IPS-NIHi11 (cell line): Measurements from ENCODE around the gene HMGB2.

Experiments
- DNase-seq: peaks from one replicate; pipeline ENCODE4 v3.0.0; 2012; ENCODE audit warnings: mixed read lengths, low spot score

The HMGB2 gene

DNA sequence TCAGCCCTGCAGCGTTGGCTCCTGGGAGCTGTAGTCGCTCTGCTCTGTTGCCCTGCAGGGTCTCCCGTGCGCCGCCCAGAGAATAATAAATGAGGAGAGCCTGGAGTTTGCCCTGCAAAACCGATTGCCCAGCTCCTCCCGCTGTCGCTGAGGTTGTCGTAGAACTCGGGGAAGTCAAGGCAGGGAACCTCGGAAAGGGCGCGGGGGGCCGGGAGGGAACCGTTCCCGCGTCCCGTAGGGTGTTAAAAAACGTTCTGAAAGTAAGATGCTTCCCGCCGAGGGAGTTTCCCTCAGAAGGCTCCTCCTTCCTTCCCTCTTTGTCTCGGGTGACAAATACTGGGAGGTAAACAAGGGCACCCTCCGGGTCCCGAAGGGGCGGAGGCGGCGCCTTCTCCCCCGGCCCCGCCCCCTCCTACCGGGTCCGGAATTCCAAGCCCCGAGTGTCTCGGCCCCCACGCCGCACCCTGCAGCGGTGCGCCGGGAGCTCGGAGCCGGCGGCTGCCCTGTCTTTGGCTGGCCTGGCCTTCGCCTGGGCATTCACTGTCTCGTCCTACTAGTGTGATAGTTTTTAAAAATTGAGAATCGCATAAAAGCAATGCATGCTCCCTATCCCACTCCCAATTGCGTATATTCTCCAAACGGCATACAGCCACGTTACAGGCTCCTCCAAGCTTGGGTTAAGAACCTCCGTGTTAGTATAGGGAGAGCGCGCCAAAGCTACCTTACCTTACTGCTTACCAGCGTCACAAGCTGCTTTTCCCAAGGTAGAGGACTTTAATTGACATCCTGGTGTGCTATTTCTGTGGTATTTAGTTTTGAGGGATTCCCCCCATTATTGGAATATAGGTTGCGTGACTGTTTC is 964 bp upstream of the HMGB2 start:
- peak; percentile 94 for DNase-seq

DNA sequence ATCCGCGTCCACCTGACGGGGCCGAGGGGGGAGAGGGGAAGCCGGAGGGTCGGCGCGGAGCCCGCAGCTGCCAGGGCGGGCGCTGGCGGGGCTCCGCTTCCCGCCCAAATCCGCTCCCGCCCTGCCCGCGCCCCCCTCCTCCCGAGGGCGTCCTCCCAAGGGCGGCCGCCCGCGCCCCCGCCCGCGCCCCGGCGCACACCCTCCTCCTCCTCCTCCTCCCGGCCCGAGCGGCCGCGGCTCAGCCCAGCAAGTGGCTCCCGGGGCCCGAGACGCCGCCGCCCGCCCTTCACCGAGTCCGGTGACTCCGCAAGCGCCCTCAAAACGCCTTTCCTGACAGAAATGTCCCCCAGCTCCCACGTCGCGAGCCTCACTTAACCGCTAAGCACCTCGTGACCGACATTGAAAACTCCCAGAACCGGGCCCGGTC is 487 bp downstream of the HMGB2 start:
- DNase-seq, result peak; percentile 54

DNA sequence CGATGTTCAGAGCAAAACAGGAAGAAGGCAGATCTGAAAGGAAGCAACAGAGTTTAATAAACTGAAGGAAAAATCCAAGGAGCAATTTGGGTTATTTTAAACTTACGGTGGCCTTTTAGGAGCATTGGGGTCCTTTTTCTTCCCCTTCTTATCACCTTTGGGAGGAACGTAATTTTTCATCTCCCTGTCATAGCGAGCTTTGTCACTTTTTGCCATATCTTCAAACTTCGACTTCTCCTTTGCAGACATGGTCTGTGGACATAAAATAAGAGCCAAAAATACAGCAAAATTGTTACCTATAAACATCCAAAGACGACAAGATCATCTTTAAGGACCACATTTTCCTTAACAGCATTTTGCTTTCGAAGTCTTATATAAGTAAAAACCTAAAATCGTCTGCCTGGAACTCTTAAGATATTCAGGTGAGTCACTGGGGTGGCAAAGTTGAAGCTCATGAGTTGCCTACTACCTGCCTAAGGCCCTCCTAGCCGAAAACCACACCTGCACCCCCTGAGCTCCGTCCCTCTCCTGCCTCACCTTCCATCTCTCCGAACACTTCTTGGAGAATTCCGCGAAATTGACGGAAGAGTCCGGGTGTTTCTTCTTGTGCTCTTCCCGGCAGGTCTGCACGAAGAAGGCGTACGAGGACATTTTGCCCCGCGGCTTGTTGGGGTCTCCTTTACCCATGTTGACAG is 1.0 kb downstream of the HMGB2 start:
- no peak for DNase-seq

DNA sequence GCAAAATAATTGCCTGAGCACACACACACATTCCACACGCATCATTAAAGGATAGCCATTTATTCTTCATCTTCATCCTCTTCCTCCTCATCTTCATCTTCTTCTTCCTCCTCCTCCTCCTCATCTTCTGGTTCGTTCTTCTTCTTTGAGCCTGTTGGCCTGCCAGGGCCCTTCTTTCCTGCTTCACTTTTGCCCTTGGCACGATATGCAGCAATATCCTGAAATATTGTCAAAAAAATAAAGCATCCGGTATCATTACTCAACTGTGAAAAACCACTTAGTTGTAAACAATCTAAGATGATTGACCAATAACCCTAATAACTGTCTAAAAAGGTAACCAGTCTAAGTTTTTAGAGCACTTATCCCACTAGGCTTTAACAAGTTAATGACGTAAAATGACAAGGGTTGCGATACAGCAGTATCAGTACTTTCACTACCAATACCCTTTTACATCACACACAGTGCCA is 2.1 kb downstream of the HMGB2 start:
- DNase-seq, result no peak

DNA sequence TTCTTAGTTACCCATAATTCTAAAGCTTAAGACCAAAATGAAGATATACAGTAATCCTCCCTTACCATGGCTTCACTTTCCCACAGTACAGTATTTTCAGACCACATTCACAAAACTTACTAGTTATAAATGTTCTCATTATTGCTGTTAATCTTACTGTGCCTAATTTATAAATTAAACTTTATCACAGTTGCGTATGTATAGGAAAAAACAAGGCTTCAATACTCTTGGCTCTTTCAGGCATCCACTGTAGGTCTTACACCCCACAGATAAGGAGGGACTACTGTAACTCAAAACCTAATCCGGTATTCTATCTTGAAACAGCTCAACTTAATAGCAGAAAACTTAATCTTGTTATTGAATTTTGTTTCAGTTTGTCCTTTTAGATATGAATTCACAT is 3.6 kb downstream of the HMGB2 start:
- DNase-seq, result no peak

DNA sequence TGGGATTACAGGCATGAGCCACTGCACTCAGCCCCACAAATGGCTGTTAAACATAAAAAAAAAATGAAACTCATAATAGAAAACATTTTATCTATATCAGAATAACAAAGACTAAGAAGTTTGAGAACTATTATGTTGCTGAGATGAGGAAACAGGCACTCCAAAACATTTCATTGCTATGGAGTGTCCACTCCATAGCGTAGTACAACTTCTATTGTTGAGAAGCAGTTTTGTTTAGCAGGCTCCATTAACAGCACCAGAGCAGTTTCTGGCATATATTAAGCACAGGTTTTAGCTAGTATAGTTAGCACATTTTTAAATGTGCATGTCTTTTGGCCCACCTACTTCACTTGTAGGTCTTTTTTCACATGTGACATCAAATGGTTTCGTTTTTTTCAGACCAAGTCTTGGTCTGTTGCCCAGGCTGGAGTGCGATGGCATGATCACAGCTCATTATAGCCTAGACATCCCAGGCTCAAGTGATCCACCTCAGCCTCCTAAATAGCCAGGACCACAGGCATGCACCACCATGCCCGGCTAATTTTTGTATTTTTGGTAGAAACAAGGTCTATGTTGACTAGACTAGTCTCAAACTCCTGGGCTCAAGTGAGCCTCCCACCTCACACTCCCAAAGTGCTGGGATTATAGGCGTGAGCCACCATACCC is 5.8 kb downstream of the HMGB2 start:
- DNase-seq, result no peak

DNA sequence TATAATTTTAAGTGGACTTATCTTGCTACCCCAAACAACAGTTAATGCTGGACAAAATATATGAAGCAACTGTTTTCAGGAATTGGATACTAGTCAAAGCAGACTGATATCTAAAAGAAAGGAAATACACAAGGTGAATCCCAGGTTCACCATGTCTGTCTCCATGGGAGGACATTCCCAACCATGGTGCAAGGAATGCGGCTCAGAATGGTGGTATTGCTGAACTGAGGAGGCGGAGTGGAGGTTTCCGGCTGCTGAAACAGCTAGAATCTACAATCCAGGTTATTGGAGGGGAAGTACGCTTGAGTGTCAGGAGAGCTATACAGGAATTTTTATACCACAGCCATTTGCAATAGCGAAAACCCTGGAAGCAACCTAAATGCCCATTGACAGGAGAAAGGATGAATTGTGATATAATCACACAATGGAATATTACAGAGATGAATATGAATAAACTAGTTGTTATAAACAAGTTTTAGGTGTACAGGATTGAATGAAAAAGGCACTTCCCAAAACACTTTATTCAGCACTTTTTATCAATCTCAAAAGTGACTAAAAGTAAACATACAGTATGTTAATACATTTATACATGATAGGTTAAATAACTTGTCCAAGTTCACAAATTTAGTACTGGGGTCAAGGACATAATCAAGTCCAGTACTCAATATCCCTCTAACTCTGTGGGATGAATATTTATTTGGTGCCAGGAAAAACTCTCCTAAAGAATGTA is 9.0 kb downstream of the HMGB2 start:
- DNase-seq, result no peak

DNA sequence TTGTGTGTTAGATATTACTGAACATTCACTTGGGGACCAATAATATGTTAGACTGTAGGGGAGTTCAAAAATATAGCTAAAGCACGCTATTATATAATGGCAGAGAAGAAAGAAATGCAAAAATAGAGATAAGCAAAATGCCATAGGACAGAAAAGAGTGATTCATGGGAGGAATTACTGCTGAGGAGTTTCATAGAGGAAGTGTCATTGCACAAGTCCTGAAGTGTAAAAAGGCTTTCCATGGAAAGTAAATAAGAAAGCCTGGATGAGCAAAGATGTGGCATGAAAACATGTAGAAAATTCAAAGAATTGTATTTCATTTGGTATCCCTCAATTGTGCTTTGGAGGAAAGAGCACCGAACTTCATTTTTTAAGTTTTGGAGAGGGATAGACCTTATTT is 14.5 kb downstream of the HMGB2 start:
- DNase-seq, result no peak

DNA sequence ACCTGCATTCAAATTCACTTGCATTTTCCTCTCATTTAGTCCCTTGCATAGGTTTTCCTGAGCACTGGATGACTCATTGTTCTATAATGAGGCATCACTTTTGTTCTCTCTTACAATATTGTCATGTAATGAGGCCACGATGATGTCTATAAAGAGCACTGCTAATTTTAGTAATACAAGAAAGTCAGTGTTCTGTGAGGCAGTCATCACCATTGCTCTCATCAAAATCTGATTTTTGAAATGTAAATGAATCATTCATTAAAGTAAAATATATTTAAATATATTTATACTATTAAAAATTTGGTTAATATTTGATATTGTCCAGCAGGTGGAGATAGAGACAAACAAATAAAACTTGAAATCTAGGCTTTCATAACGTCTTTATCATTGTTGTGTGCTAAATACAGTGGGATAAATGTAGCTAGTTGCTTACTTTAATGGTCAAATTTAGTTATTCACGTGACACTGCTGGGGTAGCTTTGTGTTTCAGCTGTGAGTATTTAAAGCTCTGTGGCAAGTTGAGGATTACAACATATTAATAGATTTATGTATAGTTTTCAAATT is 15.4 kb downstream of the HMGB2 start:
- DNase-seq, result no peak

DNA sequence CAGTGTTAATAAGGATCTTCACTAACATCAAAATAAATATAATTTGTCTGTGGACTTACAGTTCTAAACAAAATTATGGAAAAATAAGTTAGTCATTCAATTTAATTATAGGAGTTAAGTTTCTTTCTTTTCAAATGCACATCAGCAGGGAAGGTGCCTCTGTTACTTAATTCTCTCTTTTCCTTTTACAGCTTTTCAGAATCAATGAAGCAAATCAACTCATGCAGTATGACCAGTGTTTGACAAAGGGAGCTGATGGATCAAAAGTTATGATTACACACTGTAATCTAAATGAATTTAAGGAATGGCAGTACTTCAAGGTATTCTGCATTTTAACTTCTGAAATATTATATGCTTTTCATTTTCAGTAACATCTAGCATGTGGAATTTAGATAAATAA is 15.9 kb downstream of the HMGB2 start:
- no peak for DNase-seq

DNA sequence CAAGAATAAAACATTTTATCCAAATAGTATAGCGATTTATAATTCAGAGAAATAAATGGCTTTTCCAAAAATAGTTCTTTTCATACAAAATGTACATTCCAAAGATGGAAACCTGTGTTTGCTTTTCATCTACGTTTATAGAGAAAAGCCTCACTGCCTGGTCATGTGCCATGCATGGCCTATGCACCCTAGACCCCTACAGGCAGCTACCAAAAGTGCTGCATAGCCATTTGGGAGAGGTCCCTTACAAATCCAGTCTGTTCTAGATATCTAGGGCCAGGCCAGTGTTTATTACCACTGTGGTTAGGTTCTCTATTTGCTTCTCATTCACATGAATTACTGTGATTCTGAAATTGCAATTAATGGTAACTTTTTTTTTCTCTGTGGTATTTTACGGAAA is 17.2 kb downstream of the HMGB2 start:
- DNase-seq, result peak; percentile 64

DNA sequence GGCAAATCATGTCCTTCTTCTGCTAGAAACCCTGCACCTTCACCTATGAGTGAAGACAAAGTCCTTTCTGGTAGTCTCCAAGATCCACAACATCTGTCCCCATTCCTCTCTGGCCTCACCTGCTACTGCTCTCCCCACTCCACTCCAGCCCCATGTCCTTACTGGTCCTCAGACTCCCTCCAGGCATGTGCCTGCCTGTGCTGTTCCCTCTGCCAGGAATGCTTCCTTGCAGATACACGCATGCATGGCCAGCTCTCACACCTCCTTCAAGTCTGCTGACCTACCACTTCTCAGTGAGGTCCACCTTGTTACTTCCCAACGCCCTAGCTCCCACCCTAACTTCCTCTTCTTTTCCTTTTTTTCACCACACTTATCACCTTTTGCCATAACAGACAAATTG is 18.1 kb downstream of the HMGB2 start:
- no peak for DNase-seq

DNA sequence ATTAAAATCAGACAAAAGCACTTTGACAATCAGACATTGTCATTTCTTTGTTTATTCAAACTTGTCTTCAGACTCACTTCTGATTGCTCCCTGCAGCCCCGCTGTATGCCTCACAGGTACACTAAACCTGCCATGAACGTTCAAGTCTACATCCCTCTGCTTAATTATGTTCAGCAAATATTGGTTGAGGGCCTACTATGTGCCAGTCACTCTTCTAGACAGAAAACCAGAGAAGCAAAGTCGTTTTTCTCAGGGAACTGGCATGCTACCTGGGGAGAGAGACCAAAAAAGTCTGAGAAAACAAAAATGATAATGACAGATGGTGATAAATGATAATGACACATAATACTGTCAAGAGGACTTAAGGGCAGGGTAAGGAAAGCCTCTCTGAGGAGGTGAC is 19.4 kb downstream of the HMGB2 start:
- DNase-seq, result no peak

DNA sequence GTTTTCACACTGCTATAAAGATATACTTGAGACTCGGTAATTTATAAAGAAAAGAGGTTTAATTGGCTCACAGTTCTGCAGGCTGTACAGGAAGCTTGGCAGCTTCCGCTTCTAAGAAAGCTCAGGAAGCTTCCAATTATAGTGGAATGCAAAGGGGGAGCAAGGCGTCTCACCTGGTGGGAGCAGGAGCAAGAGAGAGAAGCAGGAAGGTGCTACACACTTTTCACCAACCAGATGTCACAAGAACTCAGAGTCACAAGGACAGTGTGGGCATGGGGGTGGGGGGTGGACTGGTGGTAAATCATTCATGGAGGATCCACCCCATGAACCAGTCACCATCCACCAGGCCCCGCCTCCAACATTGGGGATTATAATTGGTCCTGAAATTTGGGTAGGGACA is 22.8 kb downstream of the HMGB2 start:
- no peak for DNase-seq

DNA sequence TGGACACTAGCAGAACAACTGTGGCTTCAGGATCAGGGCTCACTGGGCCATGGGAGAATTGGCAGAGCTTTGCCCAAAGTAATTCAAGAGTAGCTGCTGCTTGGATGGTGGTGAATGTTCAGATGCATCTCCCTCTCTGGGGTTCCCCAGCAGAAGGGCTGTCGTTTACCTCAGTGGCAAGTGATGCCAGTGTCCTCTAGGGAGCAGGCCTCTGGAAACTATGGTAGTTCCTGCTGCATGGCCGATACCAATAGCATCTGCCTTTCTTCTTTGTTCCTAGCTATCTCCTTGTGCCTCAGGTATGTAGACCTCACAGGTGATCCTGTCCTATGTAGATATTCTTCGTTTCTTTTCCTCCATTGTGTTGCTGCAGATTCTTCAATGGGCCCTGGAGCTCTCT is 26.4 kb downstream of the HMGB2 start:
- no peak for DNase-seq

DNA sequence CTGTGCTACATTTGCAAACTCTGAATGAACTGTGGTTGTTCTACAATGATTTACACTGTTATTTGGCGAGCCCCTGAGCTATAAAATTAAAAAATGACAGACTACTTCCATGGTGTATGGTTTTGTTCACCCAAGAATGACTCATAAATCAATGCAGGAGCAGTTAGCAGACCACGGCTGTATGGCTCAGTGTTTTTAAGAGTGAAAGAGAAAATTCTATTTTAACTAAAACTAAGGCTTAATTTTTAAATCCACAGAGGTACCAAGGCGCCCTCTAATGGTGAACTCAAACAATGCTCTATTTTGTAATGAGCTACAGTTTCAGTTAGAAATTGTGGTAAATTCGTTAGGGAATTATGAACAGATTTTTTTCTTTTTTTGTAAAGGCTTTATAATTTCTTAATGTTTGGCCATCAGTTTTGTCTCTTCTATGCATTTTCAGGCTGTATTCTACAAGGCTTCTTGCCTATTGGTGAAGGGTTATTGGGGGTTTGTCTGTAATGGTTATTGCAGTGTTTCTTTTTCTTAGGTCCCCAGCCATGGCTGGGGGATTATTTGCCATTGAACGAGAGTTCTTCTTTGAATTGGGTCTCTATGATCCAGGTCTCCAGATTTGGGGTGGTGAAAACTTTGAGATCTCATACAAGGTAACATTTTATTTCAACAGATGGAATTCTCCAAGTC is 32.5 kb downstream of the HMGB2 start:
- DNase-seq, result no peak

DNA sequence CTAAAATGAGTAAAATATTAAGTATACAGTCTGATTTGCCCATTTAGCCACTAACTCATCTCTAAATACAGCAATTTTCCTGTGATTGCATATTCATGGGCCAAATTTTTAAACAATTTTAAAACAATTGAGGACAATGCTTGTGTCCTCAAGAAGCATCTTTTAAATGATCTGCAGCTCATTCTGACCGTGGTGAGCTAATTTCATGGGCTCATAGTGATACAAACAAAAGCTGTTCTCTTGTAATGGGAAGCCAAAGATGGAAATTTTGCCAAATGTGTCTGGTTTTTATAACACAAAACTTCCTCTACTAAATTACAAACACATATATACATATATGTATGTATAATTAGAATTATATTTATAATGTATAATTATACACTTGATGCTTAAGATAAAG is 39.7 kb downstream of the HMGB2 start:
- DNase-seq, result no peak

DNA sequence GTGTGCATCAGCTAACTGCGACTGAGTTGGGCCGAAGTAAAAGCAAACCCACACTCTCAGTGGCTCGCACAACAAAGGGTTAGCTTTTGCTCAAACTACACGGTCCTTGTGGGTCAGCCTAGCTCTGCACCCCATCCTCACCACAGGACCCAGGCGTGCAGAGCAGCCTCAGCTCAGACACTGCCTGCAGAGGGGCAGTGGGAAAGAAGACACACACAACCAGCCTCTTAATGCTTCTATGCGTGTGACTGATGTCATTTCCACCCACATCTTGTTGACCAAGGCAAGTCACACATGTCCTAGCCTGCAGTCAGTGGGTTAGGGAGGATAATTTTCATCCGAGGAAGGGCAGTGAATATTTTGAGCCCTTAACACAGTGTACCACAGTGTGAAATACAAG is 40.5 kb downstream of the HMGB2 start:
- no peak for DNase-seq

DNA sequence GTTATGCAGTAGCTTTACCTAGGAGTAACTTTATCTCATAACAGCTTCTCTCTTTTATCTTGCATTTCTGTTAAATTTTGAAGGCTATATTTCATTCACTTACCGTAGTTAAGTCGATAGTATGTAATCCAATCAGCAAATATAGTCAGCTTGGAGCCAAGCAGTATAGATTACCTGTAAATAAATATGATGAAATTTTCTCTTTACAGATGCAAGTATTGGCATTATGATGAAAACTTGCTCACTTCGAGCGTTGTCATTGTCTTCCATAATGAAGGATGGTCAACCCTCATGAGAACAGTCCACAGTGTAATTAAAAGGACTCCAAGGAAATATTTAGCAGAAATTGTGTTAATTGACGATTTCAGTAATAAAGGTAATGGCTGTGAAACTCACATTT is 42.3 kb downstream of the HMGB2 start:
- DNase-seq, result no peak

DNA sequence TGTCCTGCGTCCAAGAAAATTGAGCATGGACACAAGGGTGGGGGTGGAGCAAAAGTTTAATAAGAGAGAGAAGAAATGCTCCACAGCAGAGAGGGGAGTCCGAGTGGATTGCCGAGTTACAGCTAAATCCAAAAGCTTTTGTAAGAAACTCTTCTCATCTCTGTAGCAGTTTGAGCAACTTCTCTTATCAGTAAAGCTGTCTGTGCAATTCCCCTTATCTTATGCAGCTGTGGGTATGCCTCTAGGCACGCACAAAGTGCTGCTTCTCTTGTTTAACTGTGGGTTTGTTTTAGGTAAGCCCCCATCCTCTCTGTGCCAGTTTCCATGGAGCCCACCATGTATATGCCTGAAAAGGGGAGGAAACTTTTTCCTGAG is 44.8 kb downstream of the HMGB2 start:
- no peak for DNase-seq

DNA sequence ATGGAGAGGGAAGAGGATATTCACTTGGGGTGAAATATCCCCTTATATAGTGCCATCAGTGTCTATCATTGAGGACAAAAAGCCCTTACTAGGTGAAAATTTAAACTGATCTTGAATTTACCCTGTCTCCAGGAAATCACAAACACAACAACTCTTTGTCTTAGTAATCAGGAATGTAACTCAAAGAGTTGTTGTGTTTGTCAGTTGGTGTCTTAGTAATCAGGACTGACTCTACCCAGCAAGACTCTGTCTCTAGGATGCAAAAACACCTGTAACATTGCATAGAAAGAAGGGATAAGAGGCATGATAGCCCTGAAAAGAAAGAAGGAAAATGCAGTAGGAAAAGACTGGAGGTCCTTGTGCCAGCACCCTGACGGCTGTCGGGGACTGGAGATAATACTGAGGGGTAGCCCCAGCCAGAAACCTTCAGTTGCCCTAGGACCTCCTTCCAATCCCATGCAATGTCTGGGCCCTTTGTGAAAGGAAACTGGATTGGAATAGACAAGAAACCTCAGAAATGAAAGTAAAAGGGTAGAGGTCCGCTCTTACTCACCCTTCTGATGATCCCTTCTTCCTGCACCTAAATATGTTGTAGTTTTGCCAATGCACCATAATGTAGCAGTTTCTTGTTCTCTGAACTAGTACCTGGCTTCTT is 45.3 kb downstream of the HMGB2 start:
- DNase-seq, result no peak
